AG04449 (cell line): Measurements from ENCODE around the gene TAF7L.

Experiments
- CTCF ChIA-PET: fragments of 350-600 bp; formaldehyde crosslinking; extraction: SDS; loops from one replicate; lab custom pipeline; 2021; ENCODE audit warnings: antibody characterized with exemption; lab: Yijun Ruan, JAX
- POLR2A ChIA-PET: fragments of 400-600, 350-600 bp; formaldehyde crosslinking; extraction: SDS; loops from one replicate; lab custom pipeline; 2020; ENCODE audit warnings: antibody characterized with exemption, inconsistent platforms; lab: Yijun Ruan, JAX
- DNase-seq: peaks from one replicate; pipeline ENCODE4 v3.0.0-alpha.2; 2010; ENCODE audit warnings: low read depth, low spot score
- H3K4me3 ChIP-seq: 2 replicates; pipeline ENCODE4 v1.5.1; 2011; ENCODE audit warnings: low read depth, mild to moderate bottlenecking, control low read depth, low read length
- CTCF ChIP-seq: IDR thresholded peaks from one replicate; pipeline ENCODE4 v1.5.1; 2011; ENCODE audit warnings: mild to moderate bottlenecking, moderate library complexity, low read length, control low read depth, inconsistent platforms; ENCODE audit not compliant: insufficient read depth; ENCODE audit errors: missing control alignments

Gene TAF7L

GRCh38 chrX:101258259-101258581, 32.9 kb downstream of the TAF7L start:
- CTCF ChIA-PET, result no interaction called here

GRCh38 chrX:101257448-101258258, 33.5 kb downstream of the TAF7L start:
- CTCF ChIA-PET, result no interaction called here

More at GRCh38 chrX:101258259-101258581, 32.9 kb downstream of the TAF7L start:
- no peak for DNase-seq
- POLR2A ChIA-PET, result no interaction called here
- no peak for TF ChIP-seq CTCF
- no peak overlapping the region for H3K4me3 ChIP-seq

GRCh38 chrX:101252634-101253033, 38.5 kb downstream of the TAF7L start:
- H3K4me3 ChIP-seq, result no peak overlapping the region
- CTCF ChIA-PET, result no interaction called here
- TF ChIP-seq CTCF, result no peak
- DNase-seq, result no peak
- POLR2A ChIA-PET, result no interaction called here

More at GRCh38 chrX:101257448-101258258, 33.5 kb downstream of the TAF7L start:
- H3K4me3 ChIP-seq, result no peak overlapping the region
- TF ChIP-seq CTCF, result no peak
- POLR2A ChIA-PET, result no interaction called here
- DNase-seq, result no peak

- TF ChIP-seq CTCF, result no peak
- H3K4me3 ChIP-seq, result no peak overlapping the region
- ChIA-PET POLR2A (no interaction called here), CTCF (no interaction called here)
- DNase-seq, result no peak
These were observed 49.6 kb downstream of the TAF7L start for GRCh38 chrX:101241531-101241930.

- no peak for DNase-seq
- no peak for TF ChIP-seq CTCF
- no peak overlapping the region for H3K4me3 ChIP-seq
- CTCF ChIA-PET, result no interaction called here
- POLR2A ChIA-PET, result no interaction called here
These were observed 54.1 kb downstream of the TAF7L start for GRCh38 chrX:101237041-101237440.

GRCh38 chrX:101232316-101232715, 58.8 kb downstream of the TAF7L start:
- no peak overlapping the region for H3K4me3 ChIP-seq
- TF ChIP-seq CTCF, result no peak
- DNase-seq, result no peak
- POLR2A ChIA-PET, result no interaction called here
- CTCF ChIA-PET, result no interaction called here
